Measurements from ENCODE around the gene RAC3.

GRCh38 chr17:82013341-82013740 lies 18.1 kb upstream of the RAC3 start:
- TF ChIP-seq CTCF (IDR thresholded peaks at IDR 0.05; ENCODE audit: borderline replicate concordance, extremely low read depth, low read length, poor library complexity, severe bottlenecking), result no peak
- no peak for TF ChIP-seq EZH2 (IDR thresholded peaks at IDR 0.05; ENCODE audit: borderline replicate concordance, low read depth, low read length, severe bottlenecking)

Data from DND-41 (cell line).